HEK293 (cell line): ENCODE measurements around the gene RBM4.

Experiments used
- BCL6B ChIP-seq: fragments of 450-650 bp; formaldehyde crosslinking; IDR thresholded peaks from 2 replicates; pipeline ENCODE4 v1.5.1; 2017; ENCODE audit warnings: missing biosample characterization, missing genetic modification characterization
- CTCF ChIP-seq: fragments of 450-650 bp; formaldehyde crosslinking; IDR thresholded peaks from 2 replicates; pipeline ENCODE4 v1.5.1; 2016; ENCODE audit warnings: missing biosample characterization, missing genetic modification characterization
- HIC1 ChIP-seq: fragments of 450-650 bp; formaldehyde crosslinking; IDR thresholded peaks from 2 replicates; pipeline ENCODE4 v1.5.1; 2016; ENCODE audit warnings: missing biosample characterization, missing genetic modification characterization
- HOXC10 ChIP-seq: sonication (generic); formaldehyde crosslinking; IDR thresholded peaks from 2 replicates; pipeline ENCODE4 v1.8.1; 2023; ENCODE audit warnings: mild to moderate bottlenecking, missing genetic modification reagents
- REST ChIP-seq: fragments of 450-650 bp; formaldehyde crosslinking; IDR thresholded peaks from 2 replicates; pipeline ENCODE4 v1.5.1; 2016; ENCODE audit warnings: missing biosample characterization, missing genetic modification characterization
- ZBTB26 ChIP-seq: fragments of 450-650 bp; formaldehyde crosslinking; optimal IDR thresholded peaks from 2 replicates; pipeline ENCODE3; 2016; ENCODE audit warnings: missing biosample characterization, mild to moderate bottlenecking, missing genetic modification characterization
- ZBTB7A ChIP-seq: fragments of 450-650 bp; formaldehyde crosslinking; IDR thresholded peaks from 2 replicates; pipeline ENCODE4 v1.5.1; 2016; ENCODE audit warnings: low read depth, missing biosample characterization, missing genetic modification characterization
- ZFP41 ChIP-seq: fragments of 450-650 bp; formaldehyde crosslinking; IDR thresholded peaks from 2 replicates; pipeline ENCODE4 v1.5.1; 2016; ENCODE audit warnings: missing biosample characterization, missing genetic modification characterization, borderline replicate concordance
- ZNF23 ChIP-seq: fragments of 450-650 bp; formaldehyde crosslinking; IDR thresholded peaks from 2 replicates; pipeline ENCODE4 v1.5.1; 2016; ENCODE audit warnings: missing biosample characterization, missing genetic modification characterization, borderline replicate concordance
- ZNF274 ChIP-seq, 2 experiments: fragments of 200-500 bp in 1 of 2; fragments of 450-650 bp in 1 of 2; sonication (Bioruptor generic) in 1 of 2; formaldehyde crosslinking in 1 of 2; IDR thresholded peaks; 2 replicates each; pipeline versions ENCODE4 v1.5.1 to v1.6.1; 2014 to 2016; ENCODE audit warnings: borderline replicate concordance in 1 of 2, inconsistent platforms in 1 of 2, low read length in 1 of 2, missing biosample characterization in 1 of 2, missing genetic modification characterization in 1 of 2
- ZNF426 ChIP-seq: fragments of 450-650 bp; formaldehyde crosslinking; IDR thresholded peaks from 2 replicates; pipeline ENCODE4 v1.5.1; 2017; ENCODE audit warnings: missing biosample characterization, missing genetic modification characterization, mild to moderate bottlenecking, inconsistent platforms, moderate library complexity
- ZNF529 ChIP-seq: fragments of 450-650 bp; formaldehyde crosslinking; IDR thresholded peaks from 2 replicates; pipeline ENCODE4 v1.5.1; 2017; ENCODE audit warnings: missing genetic modification characterization, missing biosample characterization; ENCODE audit not compliant: insufficient replicate concordance
- ZNF558 ChIP-seq: fragments of 450-650 bp; formaldehyde crosslinking; IDR thresholded peaks from 2 replicates; pipeline ENCODE4 v1.5.1; 2016; ENCODE audit warnings: missing biosample characterization, missing genetic modification characterization
- ZXDB ChIP-seq: fragments of 450-650 bp; formaldehyde crosslinking; IDR thresholded peaks from 2 replicates; pipeline ENCODE4 v1.5.1; 2016; ENCODE audit warnings: missing biosample characterization, missing genetic modification characterization

GRCh38 chr11:66638177-66639065 lies at the start of gene RBM4:
- TF ChIP-seq ZFP41 = no peak
- peak; percentile 84 for TF ChIP-seq CTCF (tag by site-specific recombination)
- no peak for TF ChIP-seq ZNF274 (IDR thresholded peaks at IDR 0.05; ENCODE audit: low read length)
- no peak for TF ChIP-seq ZNF274 (tag by site-specific recombination; IDR thresholded peaks at IDR 0.05; ENCODE audit: borderline replicate concordance)
- TF ChIP-seq ZNF529 (tag by site-specific recombination) = no peak
- TF ChIP-seq HOXC10 (CRISPR knock-in tag) = no peak
- no peak for TF ChIP-seq ZNF23
- no peak for TF ChIP-seq ZNF558 (tag by site-specific recombination)
- TF ChIP-seq ZNF426 = no peak
- TF ChIP-seq ZXDB (tag by site-specific recombination) = peak; percentile 59
- TF ChIP-seq BCL6B (tag by site-specific recombination) = no peak
- TF ChIP-seq ZBTB26 = peak; percentile 57
- TF ChIP-seq REST (tag by site-specific recombination) = no peak
- TF ChIP-seq HIC1 (tag by site-specific recombination) = peak; percentile 54
- TF ChIP-seq ZBTB7A (tag by site-specific recombination) = 0 out of 2 replicates have a peak, but pooled peaks have one; percentile 62
